Ascending aorta (tissue), 2 donors: Measurements from ENCODE around the gene ADCK1. TPM values are rescaled to one million over a fixed set of nuclear protein-coding genes. Genes with fewer than 3 reads are reported as not detected.

ENCODE experiments used
- DNase-seq, 2 donors: peaks; one replicate each; pipeline ENCODE4 v3.0.0-alpha.2; 2019; ENCODE audit warnings: low spot score in 2 of 2
- H3K27ac ChIP-seq, 2 donors: fragments of 200-600 bp; sonication (generic); one replicate each; pipeline ENCODE4 v1.5.1; 2016 to 2017; ENCODE audit warnings: mild to moderate bottlenecking in 1 of 2
- H3K27me3 ChIP-seq: fragments of 200-600 bp; sonication (generic); one replicate; pipeline ENCODE4 v1.5.1; 2017
- H3K36me3 ChIP-seq, 2 donors: fragments of 200-600 bp; sonication (generic); one replicate each; pipeline ENCODE4 v1.5.1; 2016
- H3K4me1 ChIP-seq, 2 donors: fragments of 200-600 bp; sonication (generic); one replicate each; pipeline ENCODE4 v1.5.1; 2016 to 2017; ENCODE audit warnings: mild to moderate bottlenecking in 1 of 2
- H3K4me3 ChIP-seq, 2 donors: fragments of 200-600 bp; sonication (generic); one replicate each; pipeline ENCODE4 v1.5.1; 2016 to 2017; ENCODE audit warnings: mild to moderate bottlenecking in 1 of 2
- H3K9me3 ChIP-seq, 2 donors: fragments of 200-600 bp; sonication (generic); one replicate each; pipeline ENCODE4 v1.5.1; 2016
- intact Hi-C: fragments of 100-400 bp; cut with DNase I; formaldehyde crosslinking; loops from one replicate; pipeline ENCODE4 v1.15.1; 2023
- total RNA-seq: library from RNA; depleted of rRNA; stranded (reverse); fragments of >200 nt; gene quantifications from one replicate; pipeline ENCODE4 v1.1.0, GENCODE V29; 2016
- TF ChIP-seq, protein P1 (sequence below), 3 experiments: fragments of 200-600 bp in 2 of 3; fragments of 450-650 bp in 1 of 3; sonication (generic) in 2 of 3; IDR thresholded peaks; one replicate each; pipeline ENCODE4 v1.5.1; 2016 to 2019; ENCODE audit warnings: antibody characterized with exemption in 3 of 3, mild to moderate bottlenecking in 1 of 3, moderate library complexity in 1 of 3

ADCK1 gene
- total RNA-seq, 1 donor from 2014 or later: 0.43 TPM

DNA sequence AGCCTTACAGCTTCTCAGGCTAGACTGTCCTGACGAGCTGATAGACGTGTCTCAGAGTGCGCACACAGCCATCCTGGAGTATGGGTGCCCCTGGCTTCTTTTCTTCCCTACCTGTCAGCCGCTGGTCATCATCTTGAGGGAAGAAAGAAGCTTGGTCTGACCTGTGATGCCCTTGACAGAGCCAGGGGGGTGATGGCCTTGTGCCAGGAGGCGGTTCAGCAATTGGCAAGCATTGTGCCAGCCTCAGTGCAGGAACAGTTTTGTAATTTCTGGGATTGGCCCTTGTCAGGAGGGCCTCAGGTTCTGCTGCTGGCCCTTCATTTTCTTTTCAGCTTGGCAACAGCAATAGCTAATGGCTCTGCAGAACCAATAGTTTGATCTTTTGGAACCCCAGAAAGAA is 80.1 kb downstream of the ADCK1 start:
- Histone ChIP-seq H3K4me1 (no peaks in the 10 kb centered on the region), H3K4me3 (no peak overlapping the region), H3K27ac (no peak overlapping the region), H3K27me3 (no peaks in the 10 kb centered on the region), H3K9me3 (no peaks in the 10 kb centered on the region), H3K36me3 (no peaks in the 10 kb centered on the region)
- TF ChIP-seq, protein P1, sequence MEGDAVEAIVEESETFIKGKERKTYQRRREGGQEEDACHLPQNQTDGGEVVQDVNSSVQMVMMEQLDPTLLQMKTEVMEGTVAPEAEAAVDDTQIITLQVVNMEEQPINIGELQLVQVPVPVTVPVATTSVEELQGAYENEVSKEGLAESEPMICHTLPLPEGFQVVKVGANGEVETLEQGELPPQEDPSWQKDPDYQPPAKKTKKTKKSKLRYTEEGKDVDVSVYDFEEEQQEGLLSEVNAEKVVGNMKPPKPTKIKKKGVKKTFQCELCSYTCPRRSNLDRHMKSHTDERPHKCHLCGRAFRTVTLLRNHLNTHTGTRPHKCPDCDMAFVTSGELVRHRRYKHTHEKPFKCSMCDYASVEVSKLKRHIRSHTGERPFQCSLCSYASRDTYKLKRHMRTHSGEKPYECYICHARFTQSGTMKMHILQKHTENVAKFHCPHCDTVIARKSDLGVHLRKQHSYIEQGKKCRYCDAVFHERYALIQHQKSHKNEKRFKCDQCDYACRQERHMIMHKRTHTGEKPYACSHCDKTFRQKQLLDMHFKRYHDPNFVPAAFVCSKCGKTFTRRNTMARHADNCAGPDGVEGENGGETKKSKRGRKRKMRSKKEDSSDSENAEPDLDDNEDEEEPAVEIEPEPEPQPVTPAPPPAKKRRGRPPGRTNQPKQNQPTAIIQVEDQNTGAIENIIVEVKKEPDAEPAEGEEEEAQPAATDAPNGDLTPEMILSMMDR (IDR thresholded peaks at IDR 0.05): no peak
- DNase-seq: no peak
- intact Hi-C loops: no loop called here

DNA sequence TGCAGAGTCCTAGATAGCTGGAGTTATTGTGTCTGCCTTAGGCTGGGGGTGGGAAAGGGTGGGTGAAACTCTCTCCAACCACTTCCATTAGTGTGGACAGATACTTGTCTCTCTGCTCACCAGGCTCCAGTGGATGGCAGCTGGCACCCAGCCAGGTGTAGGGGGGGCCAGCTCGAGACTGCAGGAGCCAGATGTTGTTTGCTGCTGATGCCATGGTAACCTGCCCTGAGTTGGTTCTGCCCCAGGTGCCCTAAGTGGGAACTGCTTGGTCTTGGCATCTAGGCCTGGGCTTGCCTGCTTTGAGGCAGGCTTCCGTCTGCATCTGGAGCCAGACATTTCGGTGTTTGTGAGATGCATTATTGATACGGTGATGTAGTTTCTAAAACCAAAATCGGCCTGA is 82.2 kb downstream of the ADCK1 start:
- Histone ChIP-seq H3K4me1 (no peaks in the 10 kb centered on the region), H3K27me3 (no peaks in the 10 kb centered on the region), H3K9me3 (no peaks in the 10 kb centered on the region), H3K27ac (peak overlapping the region in 1 of 2 donors; percentile 8), H3K36me3 (no peaks in the 10 kb centered on the region), H3K4me3 (no peak overlapping the region)
- DNase-seq: no peak
- intact Hi-C loops: no loop called here
- TF ChIP-seq, protein P1 (IDR thresholded peaks at IDR 0.05): no peak

DNA sequence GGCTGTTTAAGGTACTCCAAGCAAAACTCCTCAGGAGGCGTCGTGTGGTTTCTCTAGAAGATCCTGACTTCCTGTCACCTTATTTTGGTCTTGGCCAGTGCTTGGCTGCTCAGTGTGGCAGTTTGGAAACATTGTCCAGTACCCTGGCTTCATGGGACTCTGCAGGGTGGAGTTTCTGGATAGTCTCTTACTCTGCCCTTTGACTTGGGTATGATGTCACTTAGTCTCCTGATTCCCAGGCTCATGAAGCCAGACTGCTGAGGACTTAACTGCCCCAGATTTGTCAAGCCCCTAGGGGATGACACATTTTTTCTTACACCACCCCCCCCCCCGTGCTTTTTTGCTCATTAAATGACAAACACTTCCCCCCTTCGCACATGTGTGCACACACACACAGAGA is 82.7 kb downstream of the ADCK1 start:
- Histone ChIP-seq H3K36me3 (peaks cover 0 to 5% of the 10 kb centered on the region in 2 donors), H3K9me3 (no peaks in the 10 kb centered on the region), H3K4me1 (no peaks in the 10 kb centered on the region), H3K27me3 (no peaks in the 10 kb centered on the region), H3K4me3 (no peak overlapping the region), H3K27ac (peak overlapping the region in 1 of 2 donors; percentile 8)
- intact Hi-C loops: no loop called here
- DNase-seq: no peak
- TF ChIP-seq, protein P1 (IDR thresholded peaks at IDR 0.05): no peak

DNA sequence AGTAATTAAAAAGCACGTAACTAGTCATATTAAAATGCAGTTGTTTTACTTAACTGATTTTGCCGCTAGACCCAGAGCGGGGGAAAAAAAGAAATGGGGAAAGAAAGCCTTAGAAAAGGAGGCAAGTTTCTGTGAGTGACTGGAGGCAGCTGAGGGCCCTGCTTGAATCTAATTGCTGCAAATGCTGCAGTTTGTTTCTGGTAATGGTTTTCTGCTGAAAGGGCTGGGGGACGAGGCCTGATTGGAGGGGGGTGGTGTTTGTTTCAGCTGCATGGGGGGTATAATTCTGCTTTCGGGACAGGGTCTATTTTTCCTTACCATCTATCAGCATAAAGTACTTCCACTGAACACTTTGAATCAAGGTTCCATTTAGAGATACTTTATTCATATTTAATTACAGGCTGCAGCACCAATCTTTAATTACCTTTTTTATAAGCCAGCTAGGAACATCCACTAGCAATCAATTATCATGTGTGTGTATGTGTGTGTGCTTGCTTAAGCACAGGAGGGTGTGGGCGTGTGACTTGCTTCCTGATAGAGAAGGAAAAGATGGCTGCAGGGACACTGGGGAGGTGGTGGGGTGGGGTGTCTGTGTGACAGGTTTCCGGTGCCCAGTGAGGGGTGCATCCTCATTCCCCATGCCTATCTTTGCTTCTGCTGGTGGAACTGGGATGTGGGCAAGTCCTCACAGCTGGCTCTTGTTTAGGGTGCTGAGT is 83.4 kb downstream of the ADCK1 start:
- no peaks in the 10 kb centered on the region for H3K4me1 ChIP-seq
- intact Hi-C loops: no loop called here
- no peak overlapping the region for H3K4me3 ChIP-seq
- H3K27ac ChIP-seq: no peak overlapping the region
- H3K27me3 ChIP-seq: no peaks in the 10 kb centered on the region
- H3K36me3 ChIP-seq: peaks cover 0 to 11% of the 10 kb centered on the region in 2 donors
- no peaks in the 10 kb centered on the region for H3K9me3 ChIP-seq
- no peak for DNase-seq
- TF ChIP-seq, protein P1 (IDR thresholded peaks at IDR 0.05): no peak

DNA sequence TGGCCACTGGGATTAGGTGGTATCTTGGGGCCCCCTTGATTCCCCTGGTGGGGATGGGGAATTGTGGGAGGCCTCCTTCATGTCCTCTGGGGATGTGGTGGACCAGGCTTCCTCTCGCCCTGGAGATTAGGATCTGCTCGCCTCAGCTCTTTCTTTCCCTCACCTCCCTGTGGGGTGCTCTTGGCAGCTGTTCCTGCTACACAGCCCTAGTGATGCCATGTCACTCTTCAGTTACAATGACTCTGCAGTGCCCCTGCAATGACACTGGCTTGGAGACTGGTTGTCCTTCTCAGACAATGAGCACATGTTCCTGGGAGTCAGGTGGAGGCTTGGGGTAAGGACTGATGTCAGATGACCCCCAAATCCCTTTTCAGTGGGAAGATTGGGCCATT is 83.9 kb downstream of the ADCK1 start:
- H3K36me3 ChIP-seq: peaks cover 0 to 15% of the 10 kb centered on the region in 2 donors
- no peak overlapping the region for H3K4me3 ChIP-seq
- H3K27ac ChIP-seq: no peak overlapping the region
- H3K4me1 ChIP-seq: no peaks in the 10 kb centered on the region
- no peak for DNase-seq
- no peaks in the 10 kb centered on the region for H3K27me3 ChIP-seq
- intact Hi-C loops: no loop called here
- H3K9me3 ChIP-seq: no peaks in the 10 kb centered on the region
- TF ChIP-seq, protein P1 (IDR thresholded peaks at IDR 0.05): no peak
